NT2/D1 (cell line): Measurements from ENCODE around the gene CRKL.

Source experiments
- SUZ12 ChIP-seq: IDR thresholded peaks from 2 replicates; pipeline ENCODE4 v1.6.1; 2011; ENCODE audit not compliant: insufficient read length, insufficient read depth; ENCODE audit errors: extremely low read depth
- YY1 ChIP-seq: IDR thresholded peaks from 2 replicates; pipeline ENCODE4 v1.6.1; 2011; ENCODE audit not compliant: insufficient read length, insufficient read depth
- ZNF274 ChIP-seq: IDR thresholded peaks from 2 replicates; pipeline ENCODE4 v1.6.1; 2011; ENCODE audit warnings: mild to moderate bottlenecking, low read depth, low read length

DNA sequence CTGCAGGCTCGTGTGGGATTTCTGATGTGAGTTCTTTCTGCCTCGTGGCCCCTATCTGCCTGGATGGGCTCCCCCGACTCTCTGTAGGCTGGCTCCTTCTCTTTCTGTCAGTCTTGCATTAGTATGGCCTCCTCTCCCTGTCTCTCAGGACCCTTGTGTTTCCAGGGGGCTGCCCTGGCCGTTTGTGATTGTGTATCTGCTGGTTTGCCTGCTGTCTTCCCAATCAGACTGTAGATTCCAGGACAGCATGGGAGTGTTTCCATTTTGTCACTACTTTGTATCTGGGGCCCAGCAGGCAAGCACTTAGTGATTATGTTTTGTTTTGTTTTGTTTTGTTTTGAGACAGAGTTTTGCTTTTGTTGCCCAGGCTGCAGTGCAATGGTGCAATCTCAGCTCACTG, 32.8 kb upstream of the CRKL start:
- TF ChIP-seq YY1 (no peak), ZNF274 (no peak), SUZ12 (no peak)
